GM21786 (cell line): ENCODE data around the gene NINL.

Experiments used
- ATAC-seq: cut with Tn5 transposase; IDR thresholded peaks from one replicate; pipeline ENCODE4 v1.9.1; 2021; ENCODE audit not compliant: unreplicated experiment

NINL gene

GRCh38 chr20:25534845-25535244, 50.5 kb downstream of the NINL start:
- no peak for ATAC-seq

GRCh38 chr20:25533920-25534700, 51.2 kb downstream of the NINL start:
- no peak for ATAC-seq

DNA sequence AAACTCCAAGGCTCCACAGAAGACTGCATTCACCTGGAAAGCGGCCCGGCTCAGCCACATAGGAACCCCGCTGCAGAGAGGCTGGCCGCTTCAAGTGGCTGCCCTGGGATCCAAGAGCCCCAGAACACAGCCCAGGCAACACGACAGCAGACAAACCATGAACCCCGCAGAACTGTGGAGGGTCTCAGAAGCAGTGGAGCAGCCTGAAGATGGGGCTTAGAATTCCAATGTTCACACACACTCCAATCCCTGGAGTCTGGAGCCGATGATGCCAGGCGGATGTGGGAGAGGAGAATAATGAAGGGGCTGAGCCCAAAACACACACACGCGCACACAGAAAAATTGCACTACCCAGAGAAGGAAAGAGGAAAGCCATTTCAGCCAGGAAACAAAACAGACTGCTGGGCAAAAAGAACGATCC, 52.4 kb downstream of the NINL start:
- no peak for ATAC-seq

DNA sequence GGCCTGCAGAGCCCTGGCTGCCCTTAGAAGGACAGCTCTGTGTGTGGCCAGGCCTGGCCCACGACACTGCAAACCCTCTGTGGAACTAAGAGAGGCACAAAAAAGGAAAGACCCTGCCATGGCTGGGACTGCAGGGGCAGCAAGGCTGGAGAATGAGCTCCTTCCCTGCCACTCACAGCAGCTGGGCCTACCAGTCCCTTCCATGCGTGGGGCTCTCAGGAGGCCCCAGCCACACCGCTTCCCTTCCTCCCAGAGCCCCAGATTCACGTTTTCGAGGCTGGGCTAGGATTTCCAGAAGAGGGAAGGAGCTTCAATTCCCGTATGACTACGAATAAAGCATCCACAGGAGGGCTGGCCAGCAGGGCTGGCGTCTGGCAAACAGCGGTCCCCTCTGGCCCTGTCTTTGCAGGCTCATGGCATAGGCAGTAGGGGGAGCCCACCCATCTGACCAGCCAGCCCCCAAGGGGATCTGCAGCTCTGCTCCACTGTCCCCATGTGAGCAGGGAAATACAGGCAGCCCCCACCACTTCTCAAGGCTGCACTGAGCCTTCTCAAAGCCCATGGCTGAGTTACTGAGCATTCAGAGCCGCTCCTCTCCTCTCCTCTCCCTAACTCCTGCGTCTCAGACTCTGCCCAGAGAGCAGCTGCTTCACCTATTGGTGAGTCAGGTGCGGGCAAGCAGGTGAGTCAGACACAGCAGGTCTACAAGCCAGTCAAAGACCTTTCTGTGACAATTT, 53.1 kb downstream of the NINL start:
- no peak for ATAC-seq

GRCh38 chr20:25529295-25529951, 55.9 kb downstream of the NINL start:
- no peak for ATAC-seq

- ATAC-seq, result no peak
Measured at GRCh38 chr20:25527949-25528348, 57.4 kb downstream of the NINL start.

GRCh38 chr20:25526446-25526845, 58.9 kb downstream of the NINL start:
- ATAC-seq, result no peak

DNA sequence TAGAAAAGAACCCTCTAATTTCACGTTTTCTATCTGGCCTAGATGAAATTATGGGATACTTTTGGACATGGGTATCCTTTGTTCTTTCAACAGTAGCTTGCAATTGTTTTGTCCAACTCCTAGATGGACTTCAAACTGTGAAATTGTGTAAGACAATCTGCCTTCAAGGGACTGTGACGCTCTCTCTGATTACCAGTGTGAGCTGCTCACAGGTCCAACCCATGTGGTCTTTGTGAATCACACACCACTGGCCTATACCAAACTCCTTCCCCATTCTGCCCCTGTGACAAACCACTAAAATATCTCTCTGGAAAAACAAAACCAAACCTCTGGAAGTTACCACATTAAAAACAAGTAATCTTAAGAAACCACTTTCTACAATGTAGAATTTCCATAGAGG, 59.5 kb downstream of the NINL start:
- ATAC-seq, result no peak

DNA sequence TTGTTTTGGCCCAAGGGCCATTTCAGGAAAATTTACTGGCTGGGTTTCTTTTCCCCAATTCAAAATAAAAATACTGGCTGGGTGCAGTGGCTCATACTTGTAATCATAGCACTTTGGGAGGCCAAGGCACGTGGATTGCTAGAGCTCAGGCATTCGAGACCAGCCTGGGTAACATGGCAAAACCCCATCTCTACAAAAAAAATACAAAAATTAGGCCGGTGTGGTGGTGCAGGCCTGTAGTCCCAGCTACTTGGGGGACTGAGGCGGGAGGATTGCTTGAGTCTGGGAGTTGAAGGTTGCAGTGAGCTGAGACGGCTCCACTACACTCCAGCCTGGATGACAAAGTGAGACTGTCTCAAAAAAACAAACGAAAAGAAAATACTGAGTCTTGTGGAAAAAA, 60.0 kb downstream of the NINL start:
- ATAC-seq, result no peak

- ATAC-seq, result no peak
Measured at GRCh38 chr20:25521382-25521781, 63.9 kb downstream of the NINL start.

- ATAC-seq, result no peak
Measured at GRCh38 chr20:25517124-25517523, 68.2 kb downstream of the NINL start.

GRCh38 chr20:25514747-25515340, 70.5 kb downstream of the NINL start:
- no peak for ATAC-seq

GRCh38 chr20:25514195-25514594, 71.1 kb downstream of the NINL start:
- no peak for ATAC-seq

GRCh38 chr20:25512709-25513108, 72.6 kb downstream of the NINL start:
- no peak for ATAC-seq

- ATAC-seq, result no peak
Measured at GRCh38 chr20:25511183-25511582, 74.1 kb downstream of the NINL start.

DNA sequence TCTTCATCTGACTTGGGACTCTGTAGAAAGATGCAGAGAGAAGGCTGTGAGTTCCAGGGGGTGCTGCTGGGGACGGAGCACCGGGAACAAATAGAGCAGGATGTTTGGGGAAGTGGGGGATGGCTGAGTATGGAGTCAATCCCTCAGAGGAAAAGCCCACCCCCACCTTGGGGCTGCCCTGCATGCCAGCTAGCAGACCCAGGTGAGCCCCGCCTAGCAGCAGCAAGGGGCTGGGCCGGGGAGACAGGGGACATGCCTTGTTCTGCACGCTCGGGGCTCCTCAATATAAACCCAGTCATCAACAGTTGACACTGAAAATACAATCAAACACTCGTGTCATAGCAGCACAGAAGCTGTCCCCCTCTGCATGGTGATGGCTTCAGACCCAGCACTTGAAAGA, 74.6 kb downstream of the NINL start:
- no peak for ATAC-seq

DNA sequence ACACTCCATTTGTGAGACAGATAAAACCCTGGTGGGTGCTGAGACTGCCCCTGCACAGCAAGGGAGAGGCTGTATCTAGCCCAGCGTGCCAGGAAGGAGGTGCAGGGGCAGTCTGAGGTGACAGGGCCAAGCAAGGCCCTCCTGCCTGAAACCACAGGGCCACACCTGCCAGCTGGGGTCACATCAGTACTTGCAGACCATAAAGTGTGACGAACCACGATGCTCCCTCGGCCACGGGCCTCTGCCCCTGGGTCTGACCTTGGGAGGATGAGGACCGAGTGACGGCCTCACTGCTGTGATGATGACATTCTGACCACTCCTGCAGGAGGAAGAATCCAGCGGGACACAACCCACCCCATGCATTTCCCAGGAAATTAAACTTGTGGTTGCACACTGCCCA, 75.1 kb downstream of the NINL start:
- ATAC-seq, result no peak

DNA sequence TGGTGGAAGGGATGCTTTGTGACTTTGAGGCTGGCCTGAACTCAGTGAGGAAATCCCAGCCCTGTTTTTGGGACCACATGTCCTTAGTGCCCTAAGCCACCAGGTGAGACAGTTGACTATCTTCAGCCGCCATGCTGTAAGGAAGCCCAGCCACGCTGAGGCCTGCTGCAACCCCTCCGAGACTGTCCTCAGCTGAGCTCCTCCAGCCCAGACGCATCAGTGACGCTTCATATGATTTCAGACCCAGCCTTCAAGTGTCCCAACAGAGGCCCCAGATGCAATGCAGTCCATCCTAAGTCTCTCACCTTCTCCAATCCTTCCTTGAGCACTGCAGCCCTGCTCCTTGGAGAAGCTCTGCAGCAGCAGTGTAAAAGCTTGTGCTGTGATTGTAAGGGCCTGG, 76.2 kb downstream of the NINL start:
- no peak for ATAC-seq

- no peak for ATAC-seq
Measured at GRCh38 chr20:25508083-25508770, 77.1 kb downstream of the NINL start.

GRCh38 chr20:25507385-25508082, 77.8 kb downstream of the NINL start:
- no peak for ATAC-seq
